NB4 (cell line): Measurements from ENCODE around the gene MARK1.

ENCODE experiments used
- CTCF ChIP-seq: IDR thresholded peaks from one replicate; pipeline ENCODE4 v1.5.1; 2012; ENCODE audit warnings: low read depth, low read length
- POLR2A ChIP-seq: IDR thresholded peaks from 2 replicates; pipeline ENCODE4 v1.6.1; 2011; ENCODE audit warnings: mild to moderate bottlenecking; ENCODE audit not compliant: insufficient read length; ENCODE audit errors: extremely low read depth

- no peak for TF ChIP-seq CTCF
- no peak for TF ChIP-seq POLR2A
Measured at GRCh38 chr1:220575718-220576497, 48.0 kb downstream of the MARK1 start.
